ENCODE results near the gene EMC10. TPM values are rescaled to one million over a fixed set of nuclear protein-coding genes. Genes with fewer than 3 reads are reported as not detected.

The EMC10 gene
- total RNA-seq, 1 experiment from 2014 or later = 66.7 TPM

DNA sequence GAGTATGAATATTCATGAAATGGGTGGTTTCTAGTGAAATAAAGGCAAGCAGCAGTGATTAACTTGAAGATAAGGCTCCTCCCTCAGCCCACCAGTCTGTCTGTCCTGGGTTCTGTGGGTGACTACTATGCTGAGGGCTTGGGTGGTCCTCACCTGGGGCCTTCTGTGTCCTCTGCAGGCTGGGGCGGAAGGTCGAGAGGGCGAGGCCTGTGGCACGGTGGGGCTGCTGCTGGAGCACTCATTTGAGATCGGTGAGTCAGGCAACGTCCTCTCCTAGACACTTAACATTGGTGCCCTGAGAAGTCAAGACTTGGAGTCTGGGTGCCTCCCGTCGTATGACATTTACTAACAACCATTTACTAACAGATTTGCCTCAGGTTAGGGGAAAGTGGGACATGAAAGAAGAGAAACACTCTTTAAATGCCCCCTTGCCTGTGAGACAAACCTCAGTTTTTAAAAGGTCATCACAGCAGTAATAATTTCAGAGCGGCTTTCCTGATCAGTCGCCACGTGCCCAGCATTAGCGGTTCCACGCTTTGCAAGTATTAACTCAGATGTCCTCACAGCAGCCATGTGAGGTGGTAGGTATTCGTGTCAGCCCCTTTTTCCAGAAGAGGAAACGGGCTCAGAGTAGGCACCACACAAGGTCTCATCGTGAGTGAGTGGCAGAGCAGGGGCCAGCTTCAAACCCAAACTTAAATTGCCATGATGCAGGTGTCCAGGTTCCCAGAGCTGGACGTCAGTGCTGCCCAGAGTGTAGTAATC is 1.6 kb downstream of the EMC10 start:
- Histone ChIP-seq H3K4me1 (ENCODE audit: control insufficient read depth, insufficient read depth, low read length) (no peaks in the 10 kb centered on the region), H3K36me3 (ENCODE audit: control insufficient read depth, insufficient read depth, low read length) (no peaks in the 10 kb centered on the region), H3K4me3 (ENCODE audit: low read depth in 2 of 2, low read length in 2 of 2) (peak overlapping the region in 1 of 2 experiments; percentile 81; a peak in 1 of 4 replicates), H3K27me3 (ENCODE audit: control insufficient read depth, insufficient read depth, low read length) (no peaks in the 10 kb centered on the region), H3K27ac (ENCODE audit: low read length) (no peak overlapping the region), H3K9me3 (ENCODE audit: control insufficient read depth, insufficient read depth, low read depth, low read length) (no peaks in the 10 kb centered on the region)
- ATAC-seq (no peak), DNase-seq (ENCODE audit: low read depth, low spot score) (no peak)
- in situ Hi-C loops (cut with HindIII; ENCODE audit: low pct_unique_long_range_greater_than_20kb, low sequenced_read_pairs) = no loop called here
- TF ChIP-seq, protein P1, sequence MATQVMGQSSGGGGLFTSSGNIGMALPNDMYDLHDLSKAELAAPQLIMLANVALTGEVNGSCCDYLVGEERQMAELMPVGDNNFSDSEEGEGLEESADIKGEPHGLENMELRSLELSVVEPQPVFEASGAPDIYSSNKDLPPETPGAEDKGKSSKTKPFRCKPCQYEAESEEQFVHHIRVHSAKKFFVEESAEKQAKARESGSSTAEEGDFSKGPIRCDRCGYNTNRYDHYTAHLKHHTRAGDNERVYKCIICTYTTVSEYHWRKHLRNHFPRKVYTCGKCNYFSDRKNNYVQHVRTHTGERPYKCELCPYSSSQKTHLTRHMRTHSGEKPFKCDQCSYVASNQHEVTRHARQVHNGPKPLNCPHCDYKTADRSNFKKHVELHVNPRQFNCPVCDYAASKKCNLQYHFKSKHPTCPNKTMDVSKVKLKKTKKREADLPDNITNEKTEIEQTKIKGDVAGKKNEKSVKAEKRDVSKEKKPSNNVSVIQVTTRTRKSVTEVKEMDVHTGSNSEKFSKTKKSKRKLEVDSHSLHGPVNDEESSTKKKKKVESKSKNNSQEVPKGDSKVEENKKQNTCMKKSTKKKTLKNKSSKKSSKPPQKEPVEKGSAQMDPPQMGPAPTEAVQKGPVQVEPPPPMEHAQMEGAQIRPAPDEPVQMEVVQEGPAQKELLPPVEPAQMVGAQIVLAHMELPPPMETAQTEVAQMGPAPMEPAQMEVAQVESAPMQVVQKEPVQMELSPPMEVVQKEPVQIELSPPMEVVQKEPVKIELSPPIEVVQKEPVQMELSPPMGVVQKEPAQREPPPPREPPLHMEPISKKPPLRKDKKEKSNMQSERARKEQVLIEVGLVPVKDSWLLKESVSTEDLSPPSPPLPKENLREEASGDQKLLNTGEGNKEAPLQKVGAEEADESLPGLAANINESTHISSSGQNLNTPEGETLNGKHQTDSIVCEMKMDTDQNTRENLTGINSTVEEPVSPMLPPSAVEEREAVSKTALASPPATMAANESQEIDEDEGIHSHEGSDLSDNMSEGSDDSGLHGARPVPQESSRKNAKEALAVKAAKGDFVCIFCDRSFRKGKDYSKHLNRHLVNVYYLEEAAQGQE (IDR thresholded peaks at IDR 0.05; ENCODE audit: insufficient read depth in 1 of 2, low read depth in 2 of 2, low read length in 1 of 2) = no peak
- TF ChIP-seq SIN3A (IDR thresholded peaks at IDR 0.05; ENCODE audit: borderline replicate concordance, insufficient read depth, low read depth, low read length) = no peak
- TF ChIP-seq POLR2AphosphoS5 (IDR thresholded peaks at IDR 0.05; ENCODE audit: low read depth, low read length) = no peak
- TF ChIP-seq TCF7L2 (IDR thresholded peaks at IDR 0.05; ENCODE audit: low read depth, low read length) = no peak
- no peak for TF ChIP-seq CTCF (IDR thresholded peaks at IDR 0.05)
- intact Hi-C loops (cut with micrococcal nuclease; ENCODE audit: unreplicated experiment) = no loop called here
- POLR2A ChIA-PET = no interaction called here
- BruUV-seq (replicated peaks) = no TSS peak
- CTCF ChIA-PET = no interaction called here

GRCh38 chr19:50478901-50479715 is 2.8 kb downstream of the EMC10 start:
- in situ Hi-C loops (cut with HindIII; ENCODE audit: low pct_unique_long_range_greater_than_20kb, low sequenced_read_pairs) = no loop called here
- no peak for DNase-seq (ENCODE audit: low read depth, low spot score)
- no peak overlapping the region for H3K27ac ChIP-seq (ENCODE audit: low read length)
- ChIA-PET POLR2A (no interaction called here), CTCF (interaction anchor here (0.5 to 1.0 kb wide), 2 partner anchors 72 to 110 kb away, joined by 4 to 10 read pairs; no protein-coding TSS in a partner anchor)
- H3K9me3 ChIP-seq (ENCODE audit: control insufficient read depth, insufficient read depth, low read depth, low read length) = no peaks in the 10 kb centered on the region
- intact Hi-C loops (cut with micrococcal nuclease; ENCODE audit: unreplicated experiment) = no loop called here
- no peaks in the 10 kb centered on the region for H3K27me3 ChIP-seq (ENCODE audit: control insufficient read depth, insufficient read depth, low read length)
- TF ChIP-seq CTCF (IDR thresholded peaks at IDR 0.05) (peak; percentile 89), SIN3A (IDR thresholded peaks at IDR 0.05; ENCODE audit: borderline replicate concordance, insufficient read depth, low read depth, low read length) (no peak)
- H3K4me3 ChIP-seq (ENCODE audit: low read depth in 2 of 2, low read length in 2 of 2) = no peak overlapping the region
- no peaks in the 10 kb centered on the region for H3K36me3 ChIP-seq (ENCODE audit: control insufficient read depth, insufficient read depth, low read length)
- ATAC-seq = peak; percentile 79
- no peaks in the 10 kb centered on the region for H3K4me1 ChIP-seq (ENCODE audit: control insufficient read depth, insufficient read depth, low read length)
- BruUV-seq (replicated peaks) = no TSS peak
